HepG2 (cell line): Measurements from ENCODE around the gene ROMO1. TPM values are rescaled to one million over a fixed set of nuclear protein-coding genes. Genes with fewer than 3 reads are reported as not detected.

Source experiments
- MZF1 ChIP-seq: sonication (generic); formaldehyde crosslinking; IDR thresholded peaks from 2 replicates; pipeline ENCODE4 v1.8.1; 2023; ENCODE audit warnings: mild to moderate bottlenecking, missing genetic modification reagents, borderline replicate concordance
- NCOR1 ChIP-seq: fragments of 200-600 bp; sonication (generic); IDR thresholded peaks from 2 replicates; pipeline ENCODE4 v1.7.0; 2017; ENCODE audit warnings: antibody characterized with exemption, low read length, borderline replicate concordance
- TOE1 ChIP-seq: sonication (generic); formaldehyde crosslinking; IDR thresholded peaks from 2 replicates; pipeline ENCODE4 v1.4.0; 2020; ENCODE audit warnings: mild to moderate bottlenecking, missing genetic modification reagents
- ZBED4 ChIP-seq: sonication (generic); formaldehyde crosslinking; IDR thresholded peaks from 2 replicates; pipeline ENCODE4 v1.4.0; 2020; ENCODE audit warnings: missing genetic modification reagents, borderline replicate concordance
- ZBTB40 ChIP-seq, 2 experiments: fragments of 450-650 bp in 1 of 2; sonication (generic) in 1 of 2; formaldehyde crosslinking in 1 of 2; IDR thresholded peaks; 2 replicates each; pipeline versions ENCODE4 v1.6.1 to v1.8.0; 2016 to 2022; ENCODE audit warnings: antibody characterized with exemption in 1 of 2, mild to moderate bottlenecking in 1 of 2, missing genetic modification reagents in 1 of 2
- ZFP91 ChIP-seq: sonication (generic); formaldehyde crosslinking; IDR thresholded peaks from 2 replicates; pipeline ENCODE4 v1.9.0; 2022; ENCODE audit warnings: missing genetic modification reagents, mild to moderate bottlenecking, borderline replicate concordance
- ZNF550 ChIP-seq: sonication (generic); formaldehyde crosslinking; IDR thresholded peaks from 2 replicates; pipeline ENCODE4 v1.4.0; 2020; ENCODE audit warnings: mild to moderate bottlenecking, missing genetic modification reagents, borderline replicate concordance
- ZNF660 ChIP-seq: sonication (generic); formaldehyde crosslinking; IDR thresholded peaks from 2 replicates; pipeline ENCODE4 v1.5.1; 2020; ENCODE audit warnings: mild to moderate bottlenecking, low read depth, missing genetic modification reagents, borderline replicate concordance
- ZNF737 ChIP-seq: sonication (generic); formaldehyde crosslinking; IDR thresholded peaks from 2 replicates; pipeline ENCODE4 v1.5.0; 2020; ENCODE audit warnings: missing genetic modification reagents, mild to moderate bottlenecking, borderline replicate concordance
- ZNF792 ChIP-seq: IDR thresholded peaks from 2 replicates; pipeline ENCODE4 v1.6.1; 2016
- ZSCAN25 ChIP-seq: sonication (generic); formaldehyde crosslinking; IDR thresholded peaks from 2 replicates; pipeline ENCODE4 v1.8.0; 2022; ENCODE audit warnings: mild to moderate bottlenecking, missing genetic modification reagents
- polyA plus RNA-seq, 8 experiments: library from polyadenylated mRNA; depleted of rRNA in 3 of 8; stranded (reverse) in 7 of 8; unstranded in 1 of 8; fragments of >200 nt; fragmentation: Illumina TruSeq in 4 of 8; extraction: Trizol in 4 of 8; gene quantifications; 2 replicates each; pipeline versions ENCODE4 v1.2.1 to v1.2.3, GENCODE V29; 2011 to 2016; ENCODE audit warnings: low read depth in 4 of 8, missing spikeins in 1 of 8, mixed read lengths in 1 of 8; ENCODE audit not compliant: insufficient read depth in 1 of 8
- total RNA-seq, 5 experiments: library from RNA; depleted of rRNA; stranded (reverse); fragments of >200 nt; fragmentation: Illumina TruSeq; extraction: Trizol; gene quantifications; 2 replicates each; pipeline ENCODE4 v1.2.3, GENCODE V29; 2016; ENCODE audit warnings: low read depth in 1 of 5

Gene ROMO1
- total and polyA plus RNA-seq, 2 of the 13 experiments (the other 11 are each of a cell fraction or from before 2014, with no cell fraction given): 636 to 755 TPM

- TF ChIP-seq MZF1 (CRISPR knock-in tag): no peak
- peak; percentile 46; the same call in 1 of the 2 replicates for TF ChIP-seq ZSCAN25
- 0 out of 2 replicates have a peak, but pooled peaks have one; percentile 74 for TF ChIP-seq ZNF737 (CRISPR knock-in tag)
- TF ChIP-seq ZBTB40 (IDR thresholded peaks at IDR 0.05): no peak
- TF ChIP-seq ZBTB40 (CRISPR knock-in tag; IDR thresholded peaks at IDR 0.05): no peak
- no peak for TF ChIP-seq ZNF550 (CRISPR knock-in tag)
- TF ChIP-seq ZFP91 (CRISPR knock-in tag): no peak
- TF ChIP-seq ZNF660: no peak
- no peak for TF ChIP-seq ZBED4 (CRISPR knock-in tag)
- TF ChIP-seq ZNF792: no peak
- TF ChIP-seq TOE1 (CRISPR knock-in tag): no peak; the same call in 1 of the 2 replicates
- TF ChIP-seq NCOR1: no peak
Observed at GRCh38 chr20:35697696-35698297, 1.4 kb upstream of the ROMO1 start (continued).
